ENCODE results near the gene TICAM2. TPM values are rescaled to one million over a fixed set of nuclear protein-coding genes. Genes with fewer than 3 reads are reported as not detected.

Gene TICAM2
- polyA plus RNA-seq, 4 donors = 2.7 to 5.5 (median 4.7) TPM

DNA sequence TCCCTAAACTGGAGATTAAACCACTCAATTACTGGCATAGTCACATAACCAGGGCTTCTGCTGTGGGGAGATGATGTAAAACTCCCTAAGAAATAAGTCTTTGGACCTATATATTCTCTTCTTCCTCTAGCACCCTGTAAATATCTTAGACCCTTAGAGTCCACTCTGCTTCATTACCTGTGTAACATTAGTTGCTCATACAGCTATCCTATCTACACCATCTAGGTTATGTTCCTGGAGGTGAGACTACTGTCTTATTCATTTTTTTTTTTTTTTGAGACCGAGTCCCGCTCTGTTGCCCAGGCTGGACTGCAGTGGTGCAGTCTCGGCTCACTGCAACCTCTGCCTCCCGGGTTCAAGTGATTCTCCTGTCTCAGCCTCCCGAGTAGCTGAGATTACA is 9.6 kb upstream of the TICAM2 start:
- DNase-seq (ENCODE audit: low read depth in 4 of 4, low spot score in 3 of 4) = no peak

DNA sequence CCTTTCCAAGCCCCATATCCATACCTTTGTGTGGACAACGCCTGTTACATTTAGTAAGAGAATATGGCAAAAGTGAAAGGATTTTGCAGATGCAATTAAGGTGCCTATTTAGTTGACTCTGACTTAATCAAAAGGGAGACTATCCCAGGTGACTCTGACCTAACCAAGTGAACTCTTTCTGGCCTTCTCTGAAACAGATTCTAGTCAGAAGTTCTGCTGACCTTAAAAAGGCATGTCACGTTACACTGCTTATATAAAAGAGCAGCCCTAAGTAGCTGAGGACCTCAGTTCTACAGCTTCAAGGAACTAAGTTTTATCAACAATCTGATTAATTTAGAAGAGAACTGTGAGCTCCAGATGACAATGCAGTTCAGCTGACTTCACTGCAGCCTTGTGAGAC is 5.7 kb upstream of the TICAM2 start:
- DNase-seq (ENCODE audit: low read depth in 4 of 4, low spot score in 3 of 4) = no peak

DNA sequence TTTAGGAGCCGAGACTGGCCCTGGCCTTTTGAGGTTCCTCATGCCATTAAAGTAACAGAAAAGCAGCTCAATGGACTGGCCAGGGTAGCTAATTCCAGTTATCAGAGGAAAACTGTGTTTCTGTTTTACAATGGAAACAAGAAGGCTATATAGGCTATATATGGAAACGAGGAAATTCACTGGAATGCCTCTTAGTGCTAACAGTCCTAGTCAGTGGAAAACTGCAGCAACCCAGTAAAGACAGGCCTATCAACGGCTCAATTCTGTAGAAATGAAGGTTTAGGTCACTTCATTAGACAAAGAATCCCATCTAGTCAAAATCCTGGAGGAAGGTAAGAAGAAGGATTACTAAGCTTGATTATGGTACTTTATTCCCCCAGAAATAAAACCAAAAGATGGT is 3.2 kb upstream of the TICAM2 start:
- no peak for DNase-seq (ENCODE audit: low read depth in 4 of 4, low spot score in 3 of 4)

DNA sequence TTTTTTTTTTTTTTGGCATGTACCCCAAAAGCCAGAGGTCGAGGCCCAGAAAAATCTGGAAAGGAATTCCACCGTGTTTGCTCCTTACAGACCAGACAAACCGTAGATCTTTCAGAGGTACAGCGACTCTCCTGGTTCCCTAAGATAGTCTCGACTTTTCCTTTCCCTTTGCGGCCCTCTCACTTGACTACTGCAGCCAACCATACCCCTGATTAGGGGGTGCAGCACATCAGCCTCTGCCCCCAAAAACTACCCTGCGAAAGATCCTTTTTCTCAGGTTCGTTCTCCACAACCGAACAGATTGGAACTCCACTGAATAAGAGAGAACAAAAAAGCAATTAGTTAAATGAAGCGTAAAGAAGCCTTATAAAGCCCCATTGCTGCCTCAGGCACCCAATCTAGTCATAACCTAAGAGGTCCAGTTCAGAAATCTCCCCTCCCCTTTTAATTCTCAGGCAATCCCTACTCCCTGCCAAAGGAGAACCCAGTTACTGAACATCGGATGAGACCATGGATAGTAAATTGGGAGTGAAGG is 379 bp upstream of the TICAM2 start:
- peak in 1 of 4 donors; percentile 24 for DNase-seq (ENCODE audit: low read depth in 4 of 4, low spot score in 3 of 4)

DNA sequence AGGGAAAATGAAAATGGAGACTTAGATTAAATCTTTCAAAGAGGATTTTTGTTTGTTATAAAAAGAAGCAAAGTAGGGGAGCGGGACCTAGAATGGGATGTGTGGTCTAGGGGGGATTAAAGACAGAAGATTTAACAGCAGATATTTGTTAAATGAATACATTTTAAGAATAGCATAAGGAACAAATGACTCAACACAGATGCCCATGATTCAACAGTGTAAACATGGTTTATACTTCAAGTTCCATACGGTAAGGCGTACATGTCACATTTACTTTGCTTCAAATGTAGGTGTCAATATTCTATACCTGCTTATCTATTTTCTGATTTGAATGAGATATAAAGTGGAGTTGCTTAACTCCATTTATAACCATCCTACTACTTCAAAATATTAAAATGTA is 1.5 kb downstream of the TICAM2 start:
- DNase-seq (ENCODE audit: low read depth in 4 of 4, low spot score in 3 of 4) = no peak

DNA sequence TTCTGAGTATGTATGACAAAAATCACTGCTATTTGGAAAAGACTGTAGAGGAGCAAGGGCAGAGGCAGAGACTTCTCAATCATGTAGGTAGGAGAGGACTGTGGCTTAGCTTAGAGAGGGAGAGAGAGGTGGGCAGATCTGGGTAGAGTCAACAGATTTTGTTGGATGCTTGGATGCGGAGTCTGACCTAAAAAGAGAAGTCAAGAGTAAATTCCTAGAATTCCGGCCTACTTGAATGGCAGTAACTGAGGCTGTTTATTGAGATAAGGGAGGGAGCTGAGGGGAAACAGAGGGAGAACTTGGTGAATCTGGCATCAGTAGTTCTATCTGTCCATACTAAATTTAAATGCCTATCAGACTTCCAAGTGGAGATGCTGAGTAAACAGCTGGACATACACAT is 2.4 kb downstream of the TICAM2 start:
- no peak for DNase-seq (ENCODE audit: low read depth in 4 of 4, low spot score in 3 of 4)

DNA sequence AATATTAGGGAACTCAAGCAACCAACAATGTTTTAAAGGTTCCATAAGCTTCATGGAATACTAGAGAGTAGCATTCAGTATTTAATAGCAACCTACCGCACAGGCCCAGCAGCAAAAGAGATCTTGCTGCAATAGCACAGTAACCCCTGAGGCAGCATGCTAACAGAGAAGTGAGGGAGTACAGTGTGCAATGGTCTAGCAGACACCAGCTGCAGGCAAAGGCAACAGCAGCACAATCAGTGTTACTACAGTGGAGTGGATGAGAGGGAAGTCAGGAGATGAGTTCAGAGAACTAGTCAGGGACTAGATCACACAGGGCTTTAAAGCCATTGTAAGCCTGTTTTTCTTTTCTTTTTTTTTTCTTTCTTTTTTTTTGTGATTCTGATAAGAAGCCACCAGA is 2.8 kb downstream of the TICAM2 start:
- DNase-seq (ENCODE audit: low read depth in 4 of 4, low spot score in 3 of 4) = no peak

DNA sequence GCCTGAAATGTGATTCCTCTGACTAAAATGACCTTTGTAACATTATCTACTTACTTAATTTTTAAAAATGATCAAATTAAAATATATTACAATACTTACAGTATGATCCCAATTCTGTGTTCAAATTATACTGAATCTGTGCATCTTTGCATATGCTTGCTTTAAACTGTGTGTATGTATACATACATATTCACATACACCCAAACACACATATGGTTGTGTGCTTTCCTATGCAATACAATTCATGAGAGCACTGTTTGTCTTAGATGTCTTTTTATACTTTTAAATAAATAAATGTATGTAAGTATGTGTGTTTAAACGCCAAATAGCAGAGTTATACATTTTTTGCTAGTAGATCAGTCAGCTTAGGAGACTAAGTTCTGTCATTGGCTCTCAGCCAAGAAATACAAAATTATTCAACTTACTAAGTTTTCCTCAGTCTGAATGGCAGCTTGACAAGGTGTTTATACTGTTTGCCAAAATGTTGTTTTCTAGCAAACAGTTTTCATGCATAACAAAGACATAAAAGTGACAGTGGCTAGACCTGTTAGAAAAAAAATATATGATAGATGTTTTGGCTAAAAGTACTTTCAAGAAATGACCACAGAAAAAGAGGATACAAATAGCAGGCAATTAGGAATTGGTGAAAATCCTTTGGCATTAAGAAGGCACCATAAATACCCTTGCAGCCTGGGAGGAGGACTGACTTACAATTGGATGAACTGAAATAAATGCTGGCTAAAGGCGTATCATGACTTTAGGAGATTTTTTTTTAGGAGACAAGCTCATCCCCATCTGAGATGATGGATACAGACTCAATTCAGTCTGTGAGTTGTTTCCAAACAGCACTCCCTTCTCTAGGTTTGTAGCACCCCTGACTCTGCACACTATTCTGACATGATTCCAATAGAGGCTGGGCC is 7.9 kb downstream of the TICAM2 start:
- DNase-seq (ENCODE audit: low read depth in 4 of 4, low spot score in 3 of 4) = no peak

DNA sequence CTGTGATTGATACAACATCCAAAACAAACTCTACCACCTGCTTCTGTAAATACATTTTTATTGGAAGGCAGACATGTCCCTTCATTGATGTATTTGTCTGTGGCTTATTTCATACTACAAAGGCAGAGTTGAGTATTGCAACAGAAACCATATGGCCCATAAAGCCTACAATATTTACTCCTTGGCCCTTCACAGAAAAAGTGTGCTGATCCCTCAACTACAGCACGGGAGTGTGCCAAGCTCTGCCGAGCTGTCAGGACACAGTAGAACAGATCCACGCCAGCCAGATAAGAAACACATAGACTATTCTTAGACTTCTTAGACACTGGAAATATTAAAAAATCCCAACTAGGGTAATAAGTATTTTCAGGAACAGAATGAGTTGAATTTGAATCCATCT is 13.2 kb downstream of the TICAM2 start:
- no peak for DNase-seq (ENCODE audit: low read depth in 4 of 4, low spot score in 3 of 4)

DNA sequence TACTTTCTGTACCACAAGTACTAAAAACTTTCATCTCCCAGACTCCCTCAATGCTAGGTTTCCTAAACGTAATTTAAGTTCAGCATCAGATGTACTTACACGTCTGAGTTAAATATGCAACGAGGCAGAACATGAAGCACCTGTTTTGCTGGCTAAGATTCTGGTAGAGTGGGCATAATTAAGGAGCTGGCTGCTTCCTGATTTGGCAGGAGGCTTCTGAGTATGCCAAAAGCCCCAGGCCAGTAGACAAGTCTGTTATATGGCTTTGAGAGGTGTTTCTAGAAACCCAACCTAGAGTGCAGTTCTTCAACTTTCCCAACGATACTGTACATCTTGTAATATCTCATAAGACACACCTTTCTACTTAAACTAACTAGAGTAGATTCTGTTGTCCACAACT is 13.6 kb downstream of the TICAM2 start:
- DNase-seq (ENCODE audit: low read depth in 4 of 4, low spot score in 3 of 4) = no peak

DNA sequence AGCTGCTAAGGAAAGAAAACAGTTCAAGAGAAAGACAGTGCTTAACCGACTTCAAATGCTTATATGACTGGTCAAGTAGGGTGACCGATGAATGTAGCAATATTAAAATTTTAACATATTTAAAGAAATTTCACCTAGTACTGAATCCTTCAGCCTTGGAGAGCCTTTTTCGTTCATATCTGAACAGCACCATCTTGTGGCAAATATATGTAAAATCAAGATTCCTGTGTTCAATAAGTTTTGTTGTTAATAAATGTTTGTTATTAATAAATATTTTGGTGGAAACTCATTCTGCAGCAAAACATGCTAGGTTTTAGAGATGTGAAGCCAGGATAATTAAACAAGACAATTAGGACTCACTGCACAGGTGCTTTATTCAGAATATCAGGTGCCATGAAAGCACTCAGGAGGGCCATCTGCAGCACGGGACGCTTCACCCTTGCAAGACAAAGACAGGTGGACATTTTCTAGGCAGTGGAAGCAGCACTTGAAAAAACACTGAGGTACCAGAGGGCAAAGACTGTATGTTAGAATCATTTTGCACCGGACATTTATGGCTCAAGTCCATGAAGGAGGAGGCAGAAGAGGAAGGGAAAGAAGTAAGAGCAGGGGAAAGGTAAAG is 15.6 kb downstream of the TICAM2 start:
- DNase-seq (ENCODE audit: low read depth in 4 of 4, low spot score in 3 of 4) = no peak

DNA sequence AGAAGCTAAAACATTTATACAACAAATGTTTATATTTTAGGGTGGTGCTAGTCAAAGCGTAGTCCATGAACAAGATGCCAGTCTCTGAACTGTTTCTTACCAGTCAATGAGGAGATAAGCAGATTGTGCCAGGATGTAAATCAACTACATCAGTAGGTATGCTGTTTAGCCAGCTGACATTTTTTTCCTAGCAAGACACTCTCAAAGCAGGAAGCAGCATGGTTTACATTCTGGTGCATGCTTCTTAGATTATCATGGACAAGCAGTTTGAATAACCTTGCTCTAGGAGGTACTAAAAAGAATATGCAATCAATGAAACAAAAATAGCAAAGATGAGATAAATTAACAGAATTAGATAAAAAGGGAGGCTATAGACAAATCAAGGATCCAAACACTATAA is 17.0 kb downstream of the TICAM2 start:
- DNase-seq (ENCODE audit: low read depth in 4 of 4, low spot score in 3 of 4) = no peak

DNA sequence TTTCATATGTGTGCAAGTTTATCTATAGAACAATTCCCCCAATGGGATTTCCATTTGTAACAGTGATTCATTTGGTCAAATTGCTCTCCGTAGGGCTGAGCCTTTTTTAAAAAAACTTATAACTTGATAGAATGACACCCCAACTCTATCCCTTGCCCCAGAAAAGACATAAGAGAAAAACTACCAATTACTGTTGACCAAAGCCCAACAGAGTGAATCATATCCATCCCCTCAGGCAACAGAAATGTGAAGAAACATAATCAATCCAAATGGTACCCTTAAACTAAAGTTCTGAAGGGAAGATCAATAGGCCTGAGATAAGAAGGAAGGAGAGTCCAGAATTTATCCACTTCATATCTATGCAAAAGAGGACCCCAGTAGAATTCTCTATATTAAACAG is 17.8 kb downstream of the TICAM2 start:
- DNase-seq (ENCODE audit: low read depth in 4 of 4, low spot score in 3 of 4) = no peak

DNA sequence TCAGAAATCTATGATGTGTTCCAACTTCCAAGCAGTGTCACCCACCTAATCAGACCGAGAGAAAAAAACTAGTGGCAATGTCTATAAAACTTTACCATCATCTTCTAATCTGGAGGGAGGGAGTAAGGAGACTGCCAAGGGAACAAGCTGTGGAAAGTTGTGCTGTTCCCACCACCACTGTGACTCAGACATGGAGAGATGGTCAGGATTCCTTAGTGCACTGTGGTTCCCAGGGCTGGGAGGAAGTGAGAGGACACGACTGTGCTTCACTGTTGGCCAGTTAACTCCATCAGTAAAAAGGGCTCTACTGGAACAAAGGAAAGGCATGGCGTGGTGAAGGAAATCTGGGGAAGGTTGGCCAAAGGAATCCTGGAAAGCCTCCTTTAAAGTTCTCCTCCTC is 18.8 kb downstream of the TICAM2 start:
- DNase-seq (ENCODE audit: low read depth in 4 of 4, low spot score in 3 of 4) = no peak

DNA sequence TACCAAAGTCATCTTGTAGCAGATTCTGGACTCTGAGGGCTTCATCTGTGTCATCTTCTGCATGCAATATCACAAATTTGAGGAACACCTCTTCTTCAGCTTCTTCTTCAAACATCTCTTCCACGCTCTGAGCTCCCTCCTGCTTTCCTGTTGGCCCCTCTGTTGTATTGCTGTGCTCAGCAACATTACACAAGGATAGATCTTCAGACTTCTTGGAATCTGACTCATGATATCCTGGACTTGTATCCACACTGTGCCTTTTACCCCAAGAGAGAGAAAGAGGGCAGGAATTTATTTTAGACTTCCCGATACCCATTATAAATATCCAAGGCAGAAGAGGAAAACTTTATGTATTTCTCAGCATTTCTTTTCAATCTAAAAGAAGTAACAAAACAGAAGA is 21.3 kb downstream of the TICAM2 start:
- no peak for DNase-seq (ENCODE audit: low read depth in 4 of 4, low spot score in 3 of 4)

DNA sequence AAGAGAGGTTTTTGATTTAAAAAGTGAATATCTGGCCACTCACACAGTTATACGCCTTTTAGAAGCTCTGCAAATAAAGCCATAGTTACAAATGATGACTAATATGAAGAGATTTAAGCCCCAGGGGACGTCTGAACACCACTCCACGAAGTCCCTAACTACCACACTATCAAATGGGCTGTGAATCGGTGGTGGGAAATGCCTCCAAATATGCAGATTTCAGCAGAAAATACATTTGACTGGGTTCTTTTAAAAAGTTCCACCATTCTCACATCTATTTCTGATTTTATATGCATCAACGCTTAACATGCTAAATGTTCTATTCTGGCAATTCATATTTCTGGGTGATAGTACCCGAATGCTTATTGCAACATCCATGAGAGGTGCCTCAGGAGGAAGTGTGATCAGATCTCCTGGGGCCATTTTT is 22.5 kb downstream of the TICAM2 start:
- DNase-seq (ENCODE audit: low read depth in 4 of 4, low spot score in 3 of 4) = no peak

DNA sequence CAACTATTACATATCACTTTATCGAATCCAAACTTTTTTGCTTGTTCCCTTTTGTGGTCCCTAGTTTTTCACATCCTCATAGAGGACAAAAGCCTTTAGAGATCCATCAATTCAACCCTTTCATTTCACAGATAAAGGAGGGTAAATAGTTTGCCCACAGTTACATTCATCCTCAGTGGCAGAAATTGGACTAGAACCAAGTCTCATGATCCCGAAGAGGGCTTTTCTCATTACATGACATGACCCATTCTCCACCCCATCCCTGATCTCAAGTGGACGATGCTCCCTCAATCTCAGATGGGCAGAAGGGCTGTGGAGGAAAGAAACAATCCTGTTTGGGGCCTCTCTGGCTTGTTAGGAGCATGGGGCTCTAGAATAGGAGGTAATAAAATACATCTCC is 23.1 kb downstream of the TICAM2 start:
- no peak for DNase-seq (ENCODE audit: low read depth in 4 of 4, low spot score in 3 of 4)

DNA sequence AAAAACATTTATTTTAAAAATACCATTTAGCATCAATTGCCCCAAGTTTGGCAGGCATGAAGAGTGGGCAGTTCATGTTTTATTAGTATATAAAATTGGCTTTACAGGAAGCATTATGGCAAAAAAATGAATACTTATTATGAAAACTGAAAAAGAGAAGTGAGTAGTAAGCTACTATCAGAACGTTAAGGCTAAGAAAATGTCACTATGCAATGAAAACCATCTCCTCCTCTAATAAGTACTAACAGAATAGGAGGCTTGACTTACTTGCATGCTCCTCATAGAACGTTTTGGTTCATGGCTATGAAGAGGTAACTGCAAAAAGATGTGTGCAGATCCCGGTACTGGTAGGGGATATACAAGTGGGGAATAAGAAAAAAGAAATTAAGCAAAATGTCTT is 23.6 kb downstream of the TICAM2 start:
- no peak for DNase-seq (ENCODE audit: low read depth in 4 of 4, low spot score in 3 of 4)

DNA sequence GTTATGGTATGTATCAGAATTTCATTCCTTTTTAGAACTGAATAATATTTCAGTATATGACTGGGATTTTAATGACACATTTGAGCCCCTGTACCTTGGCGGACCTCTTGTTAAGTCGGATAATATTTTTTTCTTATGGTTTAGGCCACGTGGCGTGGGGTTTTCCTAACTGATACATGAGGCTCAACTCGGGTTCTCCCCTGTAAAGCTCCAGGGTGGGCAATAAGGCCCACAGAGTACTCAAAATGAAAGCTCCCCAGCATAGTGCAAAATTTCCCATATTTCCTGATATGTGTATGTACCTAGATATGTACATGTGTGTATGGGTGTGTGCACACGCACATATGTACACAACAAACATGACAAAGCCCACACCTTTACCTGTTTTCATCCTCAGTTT is 24.5 kb downstream of the TICAM2 start:
- no peak for DNase-seq (ENCODE audit: low read depth in 4 of 4, low spot score in 3 of 4)

DNA sequence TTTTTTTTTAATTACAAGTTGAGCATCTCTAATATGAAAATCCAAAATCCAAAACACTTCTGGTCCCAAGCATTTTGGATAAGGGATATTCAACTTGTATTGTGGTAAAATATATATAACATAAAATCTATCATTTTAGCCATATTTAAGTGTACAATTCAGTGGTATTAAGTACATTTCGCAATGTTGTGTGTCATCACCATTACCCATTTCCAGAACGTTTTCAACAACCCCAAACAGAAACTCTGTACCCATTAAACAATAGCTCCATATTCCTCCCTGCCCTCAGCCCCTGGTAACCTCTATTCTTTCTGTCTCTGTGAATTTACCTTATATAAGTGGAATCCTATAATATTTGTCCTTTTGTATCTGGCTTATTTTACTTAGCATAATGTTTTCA is 24.9 kb downstream of the TICAM2 start:
- DNase-seq (ENCODE audit: low read depth in 4 of 4, low spot score in 3 of 4) = no peak

DNA sequence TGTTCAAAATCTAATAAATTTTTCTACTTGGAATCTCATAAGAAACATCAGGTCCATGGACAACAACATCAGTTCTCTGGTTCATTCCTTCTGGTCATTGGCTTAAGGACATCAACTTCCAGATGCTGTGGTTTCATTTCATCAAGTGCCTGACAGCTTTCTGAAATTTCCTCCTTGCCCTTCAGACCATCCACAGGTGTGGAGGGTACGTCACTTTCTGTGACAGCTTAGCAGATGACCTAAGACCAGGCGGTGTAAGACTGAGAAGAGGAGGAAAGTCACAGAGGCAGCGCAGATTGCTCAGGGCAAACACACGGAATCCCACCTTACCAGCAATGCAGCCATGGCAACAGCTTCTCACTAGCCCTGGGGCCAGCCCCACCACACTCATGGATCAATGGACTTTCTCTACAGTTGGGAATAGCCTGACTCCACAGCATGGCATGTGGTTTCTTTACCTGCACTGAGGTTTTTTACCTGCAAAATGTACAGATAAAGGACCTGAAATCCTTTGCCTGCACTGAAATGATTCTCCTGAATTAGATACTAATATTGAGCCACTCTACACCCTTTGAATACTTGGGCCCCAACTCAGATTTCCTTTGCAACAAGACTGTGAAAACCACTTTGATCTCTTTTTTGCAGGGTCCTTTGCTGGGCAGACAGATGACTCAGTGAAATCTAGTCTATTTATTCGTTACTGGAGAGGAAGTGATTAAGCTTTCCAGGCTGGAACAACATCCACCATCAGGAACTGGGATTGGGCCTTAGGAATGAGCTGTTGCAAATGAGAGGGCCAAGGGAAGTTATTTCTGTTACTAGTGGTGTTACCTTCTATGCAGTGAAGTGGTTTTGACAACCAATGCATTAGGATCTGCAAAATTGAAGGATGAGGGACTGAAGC is 26.9 kb downstream of the TICAM2 start:
- no peak for DNase-seq (ENCODE audit: low read depth in 4 of 4, low spot score in 3 of 4)
